Measurements from ENCODE around the gene TNNT3. TPM values are rescaled to one million over a fixed set of nuclear protein-coding genes. Genes with fewer than 3 reads are reported as not detected.

TNNT3 gene
- total and polyA plus RNA-seq, 2 of the 4 experiments (the other 2 are of a cell fraction), result not detected

DNA sequence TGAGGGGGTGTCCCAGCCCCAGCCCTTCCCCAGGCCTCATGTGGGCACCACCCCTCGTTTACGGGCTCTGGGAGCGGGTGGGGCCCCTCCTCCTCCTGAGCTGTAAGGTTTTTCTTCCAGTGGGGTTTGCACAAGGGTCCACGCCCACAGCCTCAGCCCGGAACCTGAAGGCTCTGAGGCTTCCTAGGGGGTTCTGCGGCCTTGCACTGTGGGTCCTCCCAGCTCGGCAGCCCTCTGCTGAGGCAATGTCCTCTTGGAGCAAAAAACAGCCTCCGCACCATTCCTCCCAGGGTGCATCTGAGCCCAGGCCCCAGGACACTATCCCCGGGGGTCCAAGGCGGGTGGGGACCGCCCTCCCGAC lies 64.1 kb downstream of the TNNT3 start:
- Histone ChIP-seq H3K23ac (ENCODE audit: low read depth, low read length) (no peak overlapping the region), H2BK15ac (ENCODE audit: low read depth, low read length) (no peak overlapping the region), H3K79me1 (ENCODE audit: low read depth in 1 of 2, low read length in 2 of 2) (no peaks in the 10 kb centered on the region), H3K4me1 (ENCODE audit: control insufficient read depth, insufficient read depth, low read length) (no peaks in the 10 kb centered on the region), H2AK9ac (replicated peaks; ENCODE audit: low read depth, low read length, poor library complexity) (no peak overlapping the region), H3K9ac (ENCODE audit: low read depth, low read length) (no peak overlapping the region), H3K14ac (replicated peaks; ENCODE audit: low read depth, low read length) (no peak overlapping the region), H3K4ac (ENCODE audit: low read depth, low read length) (no peak overlapping the region), H3K9me1 (ENCODE audit: insufficient read depth, low read length) (no peaks in the 10 kb centered on the region), H2AFZ (replicated peaks; ENCODE audit: low read length, poor library complexity) (no peak overlapping the region), H3K9me3 (ENCODE audit: control insufficient read depth, insufficient read depth, low read length) (no peaks in the 10 kb centered on the region), H3K4me2 (ENCODE audit: low read depth, low read length) (no peak overlapping the region), H4K20me1 (ENCODE audit: insufficient read depth, low read length) (no peaks in the 10 kb centered on the region), H3K36me3 (ENCODE audit: control insufficient read depth, insufficient read depth, low read length) (no peaks in the 10 kb centered on the region), H2BK120ac (ENCODE audit: low read depth, low read length) (no peak overlapping the region), H3K56ac (ENCODE audit: extremely low read depth, insufficient read depth, low read length) (no peak overlapping the region), H4K8ac (ENCODE audit: low read depth in 2 of 2, low read length in 2 of 2) (no peak overlapping the region), H2BK20ac (ENCODE audit: low read depth, low read length) (no peak overlapping the region), H3K18ac (ENCODE audit: low read depth, low read length) (no peak overlapping the region), H2BK5ac (ENCODE audit: low read depth, low read length, poor library complexity, severe bottlenecking) (no peak overlapping the region), H4K5ac (ENCODE audit: low read depth, low read length) (no peak overlapping the region), H3K4me3 (ENCODE audit: insufficient read depth, low read depth, low read length) (no peak overlapping the region), H3K27me3 (ENCODE audit: control insufficient read depth, insufficient read depth, low read length) (no peaks in the 10 kb centered on the region), H4K91ac (ENCODE audit: insufficient read depth, low read depth, low read length) (no peak overlapping the region), H2AK5ac (ENCODE audit: low read depth, low read length) (no peak overlapping the region), H3K27ac (ENCODE audit: insufficient read depth, low read length) (no peak overlapping the region)
- no CpG with 5 or more reads among the region's 12 CpGs for WGBS, 2 experiments (ENCODE audit: extremely low coverage in 2 of 2, insufficient read length in 1 of 2)
- ATAC-seq (ENCODE audit: low read depth) (no peak), DNase-seq (no peak)
- BruUV-seq (replicated peaks), result no TSS peak
- POLR2A ChIA-PET (ENCODE audit: unreplicated experiment), result no interaction called here
- intact Hi-C loops (cut with micrococcal nuclease) (no loop called here), in situ Hi-C loops (cut with MboI; ENCODE audit: low sequenced_read_pairs) (no loop called here), dilution Hi-C loops (cut with HindIII; ENCODE audit: low sequenced_read_pairs, unreplicated experiment) (no loop called here)
- CTCF ChIA-PET, result no interaction called here
- TF ChIP-seq RCOR1 (IDR thresholded peaks at IDR 0.05; ENCODE audit: insufficient replicate concordance, low read length), result no peak
- TF ChIP-seq, protein P1, sequence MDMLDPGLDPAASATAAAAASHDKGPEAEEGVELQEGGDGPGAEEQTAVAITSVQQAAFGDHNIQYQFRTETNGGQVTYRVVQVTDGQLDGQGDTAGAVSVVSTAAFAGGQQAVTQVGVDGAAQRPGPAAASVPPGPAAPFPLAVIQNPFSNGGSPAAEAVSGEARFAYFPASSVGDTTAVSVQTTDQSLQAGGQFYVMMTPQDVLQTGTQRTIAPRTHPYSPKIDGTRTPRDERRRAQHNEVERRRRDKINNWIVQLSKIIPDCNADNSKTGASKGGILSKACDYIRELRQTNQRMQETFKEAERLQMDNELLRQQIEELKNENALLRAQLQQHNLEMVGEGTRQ (IDR thresholded peaks at IDR 0.05; ENCODE audit: low read depth, low read length), result no peak
- no peak for TF ChIP-seq CEBPB (IDR thresholded peaks at IDR 0.05; ENCODE audit: low read depth, low read length)
- TF ChIP-seq FOS (IDR thresholded peaks at IDR 0.05; ENCODE audit: low read depth, low read length), result no peak
- TF ChIP-seq BHLHE40 (IDR thresholded peaks at IDR 0.05; ENCODE audit: low read depth, low read length), result no peak
- TF ChIP-seq, protein P2, sequence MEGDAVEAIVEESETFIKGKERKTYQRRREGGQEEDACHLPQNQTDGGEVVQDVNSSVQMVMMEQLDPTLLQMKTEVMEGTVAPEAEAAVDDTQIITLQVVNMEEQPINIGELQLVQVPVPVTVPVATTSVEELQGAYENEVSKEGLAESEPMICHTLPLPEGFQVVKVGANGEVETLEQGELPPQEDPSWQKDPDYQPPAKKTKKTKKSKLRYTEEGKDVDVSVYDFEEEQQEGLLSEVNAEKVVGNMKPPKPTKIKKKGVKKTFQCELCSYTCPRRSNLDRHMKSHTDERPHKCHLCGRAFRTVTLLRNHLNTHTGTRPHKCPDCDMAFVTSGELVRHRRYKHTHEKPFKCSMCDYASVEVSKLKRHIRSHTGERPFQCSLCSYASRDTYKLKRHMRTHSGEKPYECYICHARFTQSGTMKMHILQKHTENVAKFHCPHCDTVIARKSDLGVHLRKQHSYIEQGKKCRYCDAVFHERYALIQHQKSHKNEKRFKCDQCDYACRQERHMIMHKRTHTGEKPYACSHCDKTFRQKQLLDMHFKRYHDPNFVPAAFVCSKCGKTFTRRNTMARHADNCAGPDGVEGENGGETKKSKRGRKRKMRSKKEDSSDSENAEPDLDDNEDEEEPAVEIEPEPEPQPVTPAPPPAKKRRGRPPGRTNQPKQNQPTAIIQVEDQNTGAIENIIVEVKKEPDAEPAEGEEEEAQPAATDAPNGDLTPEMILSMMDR (conservative IDR thresholded peaks at IDR 0.05; ENCODE audit: low read depth, low read length), result no peak
- no peak for TF ChIP-seq RAD21 (IDR thresholded peaks at IDR 0.05; ENCODE audit: low read length)
- TF ChIP-seq MAFK (IDR thresholded peaks at IDR 0.05; ENCODE audit: low read depth, low read length), result no peak
- no peak for TF ChIP-seq CHD1 (IDR thresholded peaks at IDR 0.05; ENCODE audit: low read depth, low read length)
- no peak for TF ChIP-seq ELK1 (IDR thresholded peaks at IDR 0.05; ENCODE audit: borderline replicate concordance, low read depth, low read length)
- TF ChIP-seq RFX5 (IDR thresholded peaks at IDR 0.05; ENCODE audit: low read depth, low read length), result no peak
- TF ChIP-seq SMC3 (IDR thresholded peaks at IDR 0.05; ENCODE audit: low read depth, low read length), result no peak
- no peak for TF ChIP-seq MAZ (IDR thresholded peaks at IDR 0.05; ENCODE audit: borderline replicate concordance, low read depth, low read length)
- TF ChIP-seq POLR2A (IDR thresholded peaks at IDR 0.05; ENCODE audit: low read depth, low read length), result no peak
- TF ChIP-seq NFE2L2 (IDR thresholded peaks at IDR 0.05; ENCODE audit: low read depth, low read length), result no peak
- TF ChIP-seq MXI1 (IDR thresholded peaks at IDR 0.05; ENCODE audit: borderline replicate concordance, low read depth, low read length), result no peak

Data from IMR-90 (cell line).